Suprapubic skin (tissue), 4 donors: ENCODE data around the gene TSGA10.

ENCODE experiments used
- EP300 ChIP-seq: sonication (generic); formaldehyde crosslinking; IDR thresholded peaks from one replicate; pipeline ENCODE4 v1.6.1; 2017; ENCODE audit warnings: antibody characterized with exemption
- POLR2A ChIP-seq, 2 donors: fragments of 450-650 bp; IDR thresholded peaks; one replicate each; pipeline ENCODE4 v1.6.1; 2017; ENCODE audit warnings: antibody characterized with exemption in 2 of 2, mild to moderate bottlenecking in 2 of 2, moderate library complexity in 2 of 2
- POLR2AphosphoS5 ChIP-seq, 3 donors: sonication (generic); formaldehyde crosslinking; IDR thresholded peaks; one replicate each; pipeline ENCODE4 v1.6.1; 2017; ENCODE audit warnings: antibody characterized with exemption in 3 of 3
- TF ChIP-seq, protein P1 (sequence below), 2 donors: fragments of 200-600 bp in 1 of 2; fragments of 450-650 bp in 1 of 2; sonication (generic) in 1 of 2; IDR thresholded peaks; one replicate each; pipeline ENCODE4 v1.5.1; 2016 to 2019; ENCODE audit warnings: antibody characterized with exemption in 2 of 2, mild to moderate bottlenecking in 1 of 2, moderate library complexity in 1 of 2

DNA sequence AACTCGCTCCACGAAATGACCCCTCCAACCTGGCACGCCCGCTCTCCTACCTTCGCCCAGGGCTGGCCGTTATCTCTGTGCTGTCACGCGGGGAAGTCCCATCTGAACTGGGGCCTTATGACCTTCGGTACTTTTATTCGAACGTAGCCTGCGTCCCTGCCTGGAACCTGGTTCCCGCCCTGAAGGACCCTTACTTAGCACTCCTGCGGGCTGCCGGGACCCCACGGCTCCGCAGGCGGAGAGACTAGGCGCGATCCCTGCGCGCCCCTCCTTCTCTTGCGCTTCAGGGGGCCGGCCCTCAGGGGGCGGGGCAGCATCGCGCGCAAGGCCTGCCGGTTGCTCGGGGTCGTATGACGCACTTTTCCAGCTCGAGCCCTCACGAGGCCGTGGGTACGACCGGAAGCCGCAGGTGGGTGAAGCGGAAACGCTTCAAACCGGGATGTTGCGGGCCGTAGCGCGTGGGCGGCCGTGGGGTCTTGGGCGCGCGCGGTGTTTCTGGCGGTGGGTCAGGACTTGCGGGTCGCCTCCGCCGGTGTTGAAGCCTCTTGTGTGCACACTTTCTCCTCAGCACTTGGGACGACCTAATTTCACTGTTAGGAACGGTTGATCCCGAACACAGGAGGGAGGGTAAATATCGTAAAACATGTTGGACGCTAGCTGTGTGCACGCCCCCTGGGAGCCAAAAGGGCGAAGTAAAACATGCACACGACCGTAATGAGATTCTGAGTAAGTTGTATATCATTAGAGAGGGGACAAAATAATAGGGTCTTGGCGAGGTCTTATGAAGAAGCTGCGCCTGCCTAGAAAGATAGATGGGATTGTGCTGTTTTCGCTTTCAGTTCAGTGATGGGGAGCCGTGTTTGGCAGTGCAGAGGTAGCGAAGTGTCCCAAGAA is at the start of gene TSGA10, which contains the start of gene LIPT1:
- TF ChIP-seq, protein P1, sequence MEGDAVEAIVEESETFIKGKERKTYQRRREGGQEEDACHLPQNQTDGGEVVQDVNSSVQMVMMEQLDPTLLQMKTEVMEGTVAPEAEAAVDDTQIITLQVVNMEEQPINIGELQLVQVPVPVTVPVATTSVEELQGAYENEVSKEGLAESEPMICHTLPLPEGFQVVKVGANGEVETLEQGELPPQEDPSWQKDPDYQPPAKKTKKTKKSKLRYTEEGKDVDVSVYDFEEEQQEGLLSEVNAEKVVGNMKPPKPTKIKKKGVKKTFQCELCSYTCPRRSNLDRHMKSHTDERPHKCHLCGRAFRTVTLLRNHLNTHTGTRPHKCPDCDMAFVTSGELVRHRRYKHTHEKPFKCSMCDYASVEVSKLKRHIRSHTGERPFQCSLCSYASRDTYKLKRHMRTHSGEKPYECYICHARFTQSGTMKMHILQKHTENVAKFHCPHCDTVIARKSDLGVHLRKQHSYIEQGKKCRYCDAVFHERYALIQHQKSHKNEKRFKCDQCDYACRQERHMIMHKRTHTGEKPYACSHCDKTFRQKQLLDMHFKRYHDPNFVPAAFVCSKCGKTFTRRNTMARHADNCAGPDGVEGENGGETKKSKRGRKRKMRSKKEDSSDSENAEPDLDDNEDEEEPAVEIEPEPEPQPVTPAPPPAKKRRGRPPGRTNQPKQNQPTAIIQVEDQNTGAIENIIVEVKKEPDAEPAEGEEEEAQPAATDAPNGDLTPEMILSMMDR (IDR thresholded peaks at IDR 0.05) = no peak
- TF ChIP-seq EP300 = no peak
- peak in 2 of 3 donors; percentile 75 to 89 for TF ChIP-seq POLR2AphosphoS5 (IDR thresholded peaks at IDR 0.05)
- TF ChIP-seq POLR2A (IDR thresholded peaks at IDR 0.05) = peak in 1 of 2 donors; percentile 67
